Esophagus muscularis mucosa (tissue), 4 donors: ENCODE results near the gene KCNQ4. TPM values are rescaled to one million over a fixed set of nuclear protein-coding genes. Genes with fewer than 3 reads are reported as not detected.

Experiments
- DNase-seq: peaks from one replicate; pipeline ENCODE4 v3.0.0-alpha.2; 2017; ENCODE audit errors: extremely low spot score
- H3K27ac ChIP-seq, 4 donors: fragments of 200-600 bp; sonication (generic); replicated peaks in 1 of 4; 1 replicate in 3 of 4; 2 replicates in 1 of 4; pipeline ENCODE4 v1.5.1; 2016 to 2019; ENCODE audit warnings: mild to moderate bottlenecking in 1 of 4
- H3K27me3 ChIP-seq, 4 donors: fragments of 200-600 bp; sonication (generic); one replicate each; pipeline versions ENCODE4 v1.5.1 to v1.6.0; 2016 to 2019
- H3K36me3 ChIP-seq, 4 donors: fragments of 200-600 bp; sonication (generic); one replicate each; pipeline ENCODE4 v1.5.1; 2016 to 2019
- H3K4me1 ChIP-seq, 4 donors: fragments of 200-600 bp; sonication (generic); one replicate each; pipeline ENCODE4 v1.5.1; 2016 to 2019
- H3K4me3 ChIP-seq, 4 donors: fragments of 200-600 bp; sonication (generic); 1 replicate in 2 of 4; 2 replicates in 2 of 4; pipeline ENCODE4 v1.5.1; 2016 to 2019; ENCODE audit warnings: mild to moderate bottlenecking in 4 of 4, moderate library complexity in 1 of 4
- H3K9me3 ChIP-seq, 4 donors: fragments of 200-600 bp; sonication (generic); 1 replicate in 3 of 4; 2 replicates in 1 of 4; pipeline ENCODE4 v1.5.1; 2016 to 2019
- EP300 ChIP-seq: sonication (generic); formaldehyde crosslinking; IDR thresholded peaks from one replicate; pipeline ENCODE4 v1.6.1; 2017; ENCODE audit warnings: antibody characterized with exemption
- POLR2A ChIP-seq: fragments of 450-650 bp; IDR thresholded peaks from one replicate; pipeline ENCODE4 v1.6.1; 2017; ENCODE audit warnings: antibody characterized with exemption, moderate library complexity, mild to moderate bottlenecking, low read depth
- POLR2AphosphoS5 ChIP-seq, 2 donors: sonication (generic); formaldehyde crosslinking; IDR thresholded peaks; one replicate each; pipeline ENCODE4 v1.6.1; 2017; ENCODE audit warnings: antibody characterized with exemption in 2 of 2
- WGBS: methylation state at CpG from one replicate; pipeline ENCODE4 v1.1.5; 2018; 5-methylcytosine and 5-hydroxymethylcytosine counted together
- intact Hi-C: fragments of 100-400 bp; cut with DNase I; formaldehyde crosslinking; loops from one replicate; pipeline ENCODE4 v1.15.1; 2023
- total RNA-seq, 4 donors: library from RNA; depleted of rRNA; stranded (reverse); fragments of >200 nt; gene quantifications; one replicate each; pipeline versions ENCODE4 v1.1.0 to v1.2.1, GENCODE V29; 2016
- TF ChIP-seq, protein P1 (sequence below), 3 experiments: fragments of 200-600 bp in 2 of 3; fragments of 450-650 bp in 1 of 3; sonication (generic) in 2 of 3; IDR thresholded peaks; one replicate each; pipeline ENCODE4 v1.5.1; 2017 to 2019; ENCODE audit warnings: antibody characterized with exemption in 3 of 3, mild to moderate bottlenecking in 2 of 3, moderate library complexity in 1 of 3

KCNQ4 gene
- total RNA-seq, 4 donors from 2014 or later, result 9.3 to 22.0 (median 17.1) TPM

DNA sequence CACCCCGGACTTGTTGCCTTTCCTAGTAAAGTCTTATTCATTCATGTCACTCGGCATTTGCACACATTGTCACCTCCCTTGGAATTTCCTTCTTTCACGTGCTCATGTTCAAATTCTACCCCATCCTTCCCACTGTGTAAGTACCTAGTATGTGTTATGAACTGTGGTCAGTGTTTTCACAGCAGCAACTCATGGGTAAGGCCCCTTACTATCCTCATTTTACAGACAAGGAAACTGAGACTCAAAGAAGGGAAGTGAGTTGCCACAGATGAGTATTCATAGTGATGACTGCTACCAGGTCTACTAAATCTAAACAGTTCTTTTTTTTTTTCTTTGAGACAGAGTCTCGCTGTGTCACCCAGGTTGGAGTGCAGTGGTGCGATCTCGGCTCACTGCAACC, 68.1 kb downstream of the KCNQ4 start:
- no peaks in the 10 kb centered on the region for H3K9me3 ChIP-seq
- no peak for TF ChIP-seq POLR2AphosphoS5 (IDR thresholded peaks at IDR 0.05)
- TF ChIP-seq, protein P1, sequence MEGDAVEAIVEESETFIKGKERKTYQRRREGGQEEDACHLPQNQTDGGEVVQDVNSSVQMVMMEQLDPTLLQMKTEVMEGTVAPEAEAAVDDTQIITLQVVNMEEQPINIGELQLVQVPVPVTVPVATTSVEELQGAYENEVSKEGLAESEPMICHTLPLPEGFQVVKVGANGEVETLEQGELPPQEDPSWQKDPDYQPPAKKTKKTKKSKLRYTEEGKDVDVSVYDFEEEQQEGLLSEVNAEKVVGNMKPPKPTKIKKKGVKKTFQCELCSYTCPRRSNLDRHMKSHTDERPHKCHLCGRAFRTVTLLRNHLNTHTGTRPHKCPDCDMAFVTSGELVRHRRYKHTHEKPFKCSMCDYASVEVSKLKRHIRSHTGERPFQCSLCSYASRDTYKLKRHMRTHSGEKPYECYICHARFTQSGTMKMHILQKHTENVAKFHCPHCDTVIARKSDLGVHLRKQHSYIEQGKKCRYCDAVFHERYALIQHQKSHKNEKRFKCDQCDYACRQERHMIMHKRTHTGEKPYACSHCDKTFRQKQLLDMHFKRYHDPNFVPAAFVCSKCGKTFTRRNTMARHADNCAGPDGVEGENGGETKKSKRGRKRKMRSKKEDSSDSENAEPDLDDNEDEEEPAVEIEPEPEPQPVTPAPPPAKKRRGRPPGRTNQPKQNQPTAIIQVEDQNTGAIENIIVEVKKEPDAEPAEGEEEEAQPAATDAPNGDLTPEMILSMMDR (IDR thresholded peaks at IDR 0.05), result no peak
- no peak for TF ChIP-seq EP300
- TF ChIP-seq POLR2A, result no peak

DNA sequence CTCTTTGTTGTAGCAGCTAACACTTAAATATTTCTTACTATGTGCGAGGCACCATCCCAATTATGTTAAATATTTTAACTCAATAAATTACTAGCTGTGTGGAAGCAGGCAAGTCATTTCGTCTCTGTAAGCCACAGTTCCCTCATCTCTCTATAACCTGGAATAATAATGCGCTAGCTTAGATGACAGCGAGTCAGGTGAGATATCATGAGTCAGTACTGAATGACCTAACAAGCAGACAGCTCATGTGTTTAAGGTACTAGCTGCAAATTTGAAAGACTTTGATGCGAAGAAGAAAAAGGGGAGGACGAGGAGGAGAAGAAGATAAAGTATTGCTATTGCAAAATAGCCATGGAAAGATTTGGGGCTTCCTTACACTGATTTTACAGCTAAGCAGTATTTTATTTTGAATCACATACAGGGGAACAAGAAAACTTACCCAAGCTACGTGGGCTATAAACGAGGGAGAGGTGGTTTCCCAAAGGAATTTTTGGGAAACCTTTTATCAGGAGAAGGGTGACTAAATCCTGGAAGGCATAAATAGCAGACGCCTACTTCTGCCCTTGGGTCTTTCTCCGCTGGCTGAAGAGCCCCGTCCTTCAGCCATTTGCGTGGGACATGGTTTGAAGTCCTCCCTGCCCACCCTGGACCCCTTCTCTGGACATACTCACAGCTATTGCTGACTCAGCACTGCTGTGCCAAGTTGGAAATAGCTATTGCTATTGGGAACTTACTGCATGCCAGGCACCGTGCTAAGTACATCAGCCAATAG, 69.7 kb downstream of the KCNQ4 start:
- no peak overlapping the region for H3K4me3 ChIP-seq
- no peaks in the 10 kb centered on the region for H3K27me3 ChIP-seq
- H3K9me3 ChIP-seq, result no peaks in the 10 kb centered on the region
- H3K4me1 ChIP-seq, result peaks cover 0 to 8% (median 3%) of the 10 kb centered on the region in 4 donors
- intact Hi-C loops, result no loop called here
- WGBS, result 84% methylated on average over 11 of the region's 13 CpGs
- no peak for DNase-seq
- TF ChIP-seq POLR2AphosphoS5 (IDR thresholded peaks at IDR 0.05) (no peak), EP300 (no peak), POLR2A (no peak)
- TF ChIP-seq, protein P1 (IDR thresholded peaks at IDR 0.05), result no peak
- H3K27ac ChIP-seq, result no peak overlapping the region
- H3K36me3 ChIP-seq, result no peaks in the 10 kb centered on the region

More for the DNA sequence above, 68.1 kb downstream of the KCNQ4 start:
- no peak for DNase-seq
- no peak overlapping the region for H3K4me3 ChIP-seq
- intact Hi-C loops, result loop anchor here (2.0 kb wide), 2 partner anchors 77 to 239 kb away; no protein-coding TSS in a partner anchor
- H3K27me3 ChIP-seq, result no peaks in the 10 kb centered on the region
- 93% methylated on average over 6 of the region's 6 CpGs for WGBS
- H3K4me1 ChIP-seq, result peaks cover 0 to 8% (median 3%) of the 10 kb centered on the region in 4 donors
- H3K36me3 ChIP-seq, result no peaks in the 10 kb centered on the region
- H3K27ac ChIP-seq, result no peak overlapping the region

DNA sequence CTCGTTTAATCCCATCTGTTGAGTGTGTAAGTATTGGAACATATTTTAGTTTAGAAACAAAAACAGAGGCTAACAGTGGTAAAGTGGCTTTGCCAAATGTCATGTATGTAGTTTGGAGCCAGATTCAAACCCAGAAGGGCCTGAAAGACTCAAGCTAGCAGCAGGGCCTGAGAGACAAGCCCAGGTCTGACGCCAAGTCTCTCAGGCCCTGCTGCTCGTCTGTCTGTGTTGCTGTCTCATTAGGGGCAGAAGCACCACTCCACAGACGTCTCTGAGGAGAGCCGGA, 70.2 kb downstream of the KCNQ4 start:
- TF ChIP-seq POLR2AphosphoS5 (IDR thresholded peaks at IDR 0.05) (no peak), POLR2A (no peak), EP300 (no peak)
- TF ChIP-seq, protein P1 (IDR thresholded peaks at IDR 0.05), result no peak
- no peaks in the 10 kb centered on the region for H3K9me3 ChIP-seq
- peaks cover 0 to 8% (median 3%) of the 10 kb centered on the region in 4 donors for H3K4me1 ChIP-seq
- intact Hi-C loops, result no loop called here
- no peaks in the 10 kb centered on the region for H3K27me3 ChIP-seq
- WGBS, result 53% methylated on average over 5 of the region's 5 CpGs
- H3K27ac ChIP-seq, result no peak overlapping the region
- H3K36me3 ChIP-seq, result no peaks in the 10 kb centered on the region
- H3K4me3 ChIP-seq, result no peak overlapping the region
- DNase-seq, result no peak

DNA sequence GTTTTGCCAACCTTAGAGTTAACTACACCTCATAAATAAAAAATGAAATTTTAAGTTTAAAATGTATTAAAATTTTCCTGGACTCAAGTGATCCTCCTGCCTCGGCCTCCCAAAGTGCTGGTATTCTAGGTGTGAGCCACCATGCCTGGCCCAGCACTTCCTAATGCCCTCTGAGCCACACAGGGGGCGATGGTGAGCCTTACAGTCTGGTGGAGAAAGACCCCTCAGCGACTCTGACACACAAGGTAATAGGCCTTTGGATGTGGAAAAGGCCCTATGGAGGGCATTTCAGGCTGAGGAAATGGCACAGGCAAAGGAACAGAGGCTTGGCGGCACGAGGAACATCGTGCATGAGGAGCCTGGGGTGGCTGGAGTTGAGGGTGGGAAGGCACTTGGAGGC, 71.9 kb downstream of the KCNQ4 start:
- intact Hi-C loops, result no loop called here
- H3K9me3 ChIP-seq, result no peaks in the 10 kb centered on the region
- H3K27me3 ChIP-seq, result no peaks in the 10 kb centered on the region
- 85% methylated on average over 6 of the region's 6 CpGs for WGBS
- no peak for DNase-seq
- H3K36me3 ChIP-seq, result no peaks in the 10 kb centered on the region
- no peak overlapping the region for H3K27ac ChIP-seq
- TF ChIP-seq EP300, result no peak
- TF ChIP-seq, protein P1 (IDR thresholded peaks at IDR 0.05), result peak in 1 of 3 experiments; percentile 20
- peaks cover under 1 to 9% (median 3%) of the 10 kb centered on the region in 4 donors for H3K4me1 ChIP-seq
- H3K4me3 ChIP-seq, result no peak overlapping the region

DNA sequence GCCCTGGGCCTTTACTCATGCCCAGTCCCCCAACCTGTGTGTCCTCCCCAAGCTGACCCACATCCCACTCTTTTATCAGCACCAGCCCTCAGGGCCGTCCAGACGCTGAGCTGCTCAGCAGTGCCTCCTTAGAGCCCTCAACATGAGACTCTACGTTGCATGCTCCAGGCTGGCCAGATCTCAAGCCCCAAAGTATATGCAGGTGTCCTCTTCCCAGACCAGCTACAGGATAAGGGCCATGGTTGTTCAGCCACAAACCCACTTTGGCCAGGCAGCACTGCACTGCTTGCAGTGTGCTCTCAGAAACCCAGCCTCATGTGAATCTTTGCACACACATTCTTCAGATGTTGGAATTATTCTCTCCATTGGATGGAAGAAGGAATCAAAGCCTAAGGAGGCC, 72.5 kb downstream of the KCNQ4 start:
- TF ChIP-seq, protein P1 (IDR thresholded peaks at IDR 0.05), result no peak
- TF ChIP-seq EP300, result no peak
- TF ChIP-seq POLR2AphosphoS5 (IDR thresholded peaks at IDR 0.05), result no peak
- no peak for TF ChIP-seq POLR2A
- H3K4me3 ChIP-seq, result no peak overlapping the region
- WGBS, result 84% methylated on average over 3 of the region's 3 CpGs
- intact Hi-C loops, result no loop called here
- H3K27me3 ChIP-seq, result no peaks in the 10 kb centered on the region
- no peaks in the 10 kb centered on the region for H3K36me3 ChIP-seq
- DNase-seq, result no peak
- H3K27ac ChIP-seq, result no peak overlapping the region
- H3K9me3 ChIP-seq, result no peaks in the 10 kb centered on the region
- peaks cover 7 to 15% (median 9%) of the 10 kb centered on the region in 4 donors for H3K4me1 ChIP-seq
